Heart left ventricle (tissue), 13 donors: ENCODE measurements around the gene SURF4.

Source experiments
- POLR2A ChIP-seq, 2 donors: fragments of 450-650 bp; IDR thresholded peaks; one replicate each; pipeline ENCODE4 v1.6.1; 2017; ENCODE audit warnings: antibody characterized with exemption in 2 of 2, mild to moderate bottlenecking in 2 of 2, moderate library complexity in 2 of 2
- TF ChIP-seq, protein P1 (sequence below), 12 donors: fragments of 200-600 bp; sonication (generic) in 4 of 12; IDR thresholded peaks; one replicate each; pipeline versions ENCODE4 v1.5.0 to v1.8.0; 2018 to 2022; ENCODE audit warnings: antibody characterized with exemption in 12 of 12, mild to moderate bottlenecking in 5 of 12
- donor health status: ischemic (EF 13 %, LVEDD 7.1; RV severe dilation, severe dysfunction).
- donor health status: DM: no; HTN: yes; CAD: no.
- donor health status: DM: no; HTN: no; CAD: no.
- donor health status: ischemic (EF 25% LVEDD 6.9; RV normal size, moderate dysfunction).
- donor health status: ischemic (EF 25% LVEDD 5.7; RV mildly dilated, moderate dysfunction).
- donor health status: ischemic (EF 35%, LVEDD 5.7; RV mildly dilated, moderate dysfunction).
- donor health status: nonischemic (EF 11% LVEDD 7.7; RV severe dilation, severe dysfunction).
- donor health status: DM: yes; HTN: yes; CAD: no.
- donor health status: PGD.
- donor health status: ischemic (EF 29% LVEDD 5.4; RV normal size, mild dysfunction).
- donor health status: nonischemic (EF 23%, LVEDD 6.1; RV moderate dilation, normal function).

DNA sequence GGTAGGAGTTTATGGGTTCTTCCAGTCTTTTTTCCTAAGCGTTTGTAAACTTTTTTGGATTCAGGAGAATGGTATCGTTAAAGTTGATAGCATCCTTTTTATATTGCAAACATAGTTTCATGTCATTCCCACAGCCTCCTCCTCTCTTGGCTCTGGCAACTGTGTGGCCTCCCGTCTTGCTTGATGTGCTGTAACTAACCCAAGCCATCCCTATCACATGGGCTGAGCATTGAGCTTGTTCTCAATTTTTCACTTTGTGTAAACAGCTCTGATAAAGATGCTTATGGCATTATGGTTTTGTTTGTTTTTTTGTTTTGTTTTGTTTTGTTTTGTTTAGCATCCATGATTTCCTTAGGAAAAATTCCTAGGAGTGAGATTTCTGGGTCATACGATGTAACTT lies 4.9 kb upstream of the SURF4 start:
- TF ChIP-seq, protein P1, sequence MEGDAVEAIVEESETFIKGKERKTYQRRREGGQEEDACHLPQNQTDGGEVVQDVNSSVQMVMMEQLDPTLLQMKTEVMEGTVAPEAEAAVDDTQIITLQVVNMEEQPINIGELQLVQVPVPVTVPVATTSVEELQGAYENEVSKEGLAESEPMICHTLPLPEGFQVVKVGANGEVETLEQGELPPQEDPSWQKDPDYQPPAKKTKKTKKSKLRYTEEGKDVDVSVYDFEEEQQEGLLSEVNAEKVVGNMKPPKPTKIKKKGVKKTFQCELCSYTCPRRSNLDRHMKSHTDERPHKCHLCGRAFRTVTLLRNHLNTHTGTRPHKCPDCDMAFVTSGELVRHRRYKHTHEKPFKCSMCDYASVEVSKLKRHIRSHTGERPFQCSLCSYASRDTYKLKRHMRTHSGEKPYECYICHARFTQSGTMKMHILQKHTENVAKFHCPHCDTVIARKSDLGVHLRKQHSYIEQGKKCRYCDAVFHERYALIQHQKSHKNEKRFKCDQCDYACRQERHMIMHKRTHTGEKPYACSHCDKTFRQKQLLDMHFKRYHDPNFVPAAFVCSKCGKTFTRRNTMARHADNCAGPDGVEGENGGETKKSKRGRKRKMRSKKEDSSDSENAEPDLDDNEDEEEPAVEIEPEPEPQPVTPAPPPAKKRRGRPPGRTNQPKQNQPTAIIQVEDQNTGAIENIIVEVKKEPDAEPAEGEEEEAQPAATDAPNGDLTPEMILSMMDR (IDR thresholded peaks at IDR 0.05): no peak
- TF ChIP-seq POLR2A (IDR thresholded peaks at IDR 0.05): no peak
